Right cardiac atrium (tissue), 5 donors: ENCODE results near the gene PSMD13. TPM values are rescaled to one million over a fixed set of nuclear protein-coding genes. Genes with fewer than 3 reads are reported as not detected.
"Not testable (repeated sequence)": the region's sequence is repeated elsewhere in the genome, so short reads cannot be mapped to it uniquely, and the experiment has no call there.

ENCODE experiments used
- ATAC-seq, 2 donors: fragments of 200-7000 bp; cut with Tn5 transposase; one replicate each; pipeline versions ENCODE4 v1.8.0 to v1.9.1; 2020; ENCODE audit warnings: moderate library complexity in 2 of 2, mild to moderate bottlenecking in 1 of 2
- DNase-seq, 3 donors: peaks; one replicate each; pipeline ENCODE4 v3.0.0-alpha.2; 2020
- H3K27ac ChIP-seq: one replicate; pipeline ENCODE4 v1.5.1; 2013; ENCODE audit warnings: mild to moderate bottlenecking, low read length, control low read depth, moderate library complexity
- H3K27me3 ChIP-seq: one replicate; pipeline ENCODE4 v1.6.1; 2013; ENCODE audit not compliant: control insufficient read depth, insufficient read depth
- H3K4me1 ChIP-seq: one replicate; pipeline ENCODE4 v1.6.1; 2013; ENCODE audit warnings: low read length; ENCODE audit not compliant: control insufficient read depth, insufficient read depth
- H3K4me3 ChIP-seq: one replicate; pipeline ENCODE4 v1.5.1; 2013; ENCODE audit warnings: low read length, control low read depth
- H3K9me3 ChIP-seq: one replicate; pipeline ENCODE4 v1.6.1; 2013; ENCODE audit warnings: low read length; ENCODE audit not compliant: control insufficient read depth
- WGBS: extraction: QIAGEN DNeasy Blood & Tissue Kit; methylation state at CpG from one replicate; pipeline ENCODE4 v1.1.7; 2013; 5-methylcytosine and 5-hydroxymethylcytosine counted together
- intact Hi-C, 4 donors: fragments of 100-400 bp; cut with DNase I; formaldehyde crosslinking; loops; one replicate each; pipeline versions ENCODE4 v1.11.0 to v1.14.0; 2022 to 2023
- long read RNA-seq, 4 donors: library from polyadenylated mRNA; unstranded; transcript quantifications; one replicate each; pipeline ENCODE4 v2.0.0, GENCODE V29; 2020 to 2021
- polyA plus RNA-seq: library from polyadenylated mRNA; stranded (reverse); fragments of 200-250 nt; gene quantifications from one replicate; pipeline ENCODE4 v1.2.3, GENCODE V29; 2013
- total RNA-seq, 4 donors: library from RNA; stranded (reverse); fragmentation: NEBNext Ultra II Directional; extraction: Animal tissue kit (Norgen Biotek cat#: 25700); gene quantifications; one replicate each; pipeline ENCODE4 v1.2.1, GENCODE V29; 2021
- donor health status: healthy with polysubstance abuse.
- donor health status: DM: no; HTN: yes; CAD: no.
- donor health status: DM: no; HTN: no; CAD: no.
- donor health status: DM: no; HTN: yes; CAD: no; lungs with severe emphysema.
- donor health status: DM: yes; HTN: yes; CAD: no.

Gene PSMD13
- total RNA-seq (10 to 100 TPM; 76.8 to 92.9 (median 85.9) TPM), polyA plus RNA-seq (106 TPM)
- long read RNA-seq, donor 1, transcript PSMD13-212 (13 exons, 1,991 nt): major isoform, 122 of 131 reads
- long read RNA-seq, donor 1, partial matches to known transcripts: 2 of 131 reads
- long read RNA-seq, donor 1, other reads (novel, unspliced or antisense): 5 of 131 reads
- long read RNA-seq, donor 2, transcript PSMD13-207 (1 exons, 2,200 nt): minor isoform, 8 of 76 reads
- long read RNA-seq, donor 2, transcript PSMD13-212 (13 exons, 1,991 nt): major isoform, 59 of 76 reads
- long read RNA-seq, donor 2, partial matches to known transcripts: 0 of 76 reads
- long read RNA-seq, donor 2, other reads (novel, unspliced or antisense): 5 of 76 reads
- long read RNA-seq, donor 3, transcript PSMD13-207 (1 exons, 2,200 nt): minor isoform, 6 of 514 reads
- long read RNA-seq, donor 3, transcript PSMD13-202 (12 exons, 1,489 nt): minor isoform, 5 of 514 reads
- long read RNA-seq, donor 3, transcript PSMD13-212 (13 exons, 1,991 nt): major isoform, 451 of 514 reads
- long read RNA-seq, donor 3, transcript PSMD13-204 (12 exons, 1,632 nt): minor isoform, 6 of 514 reads
- long read RNA-seq, donor 3, partial matches to known transcripts: 8 of 514 reads
- long read RNA-seq, donor 3, other reads (novel, unspliced or antisense): 33 of 514 reads
- long read RNA-seq, donor 4, transcript PSMD13-212 (13 exons, 1,991 nt): major isoform, 74 of 82 reads
- long read RNA-seq, donor 4, partial matches to known transcripts: 1 of 82 reads
- long read RNA-seq, donor 4, other reads (novel, unspliced or antisense): 2 of 82 reads

DNA sequence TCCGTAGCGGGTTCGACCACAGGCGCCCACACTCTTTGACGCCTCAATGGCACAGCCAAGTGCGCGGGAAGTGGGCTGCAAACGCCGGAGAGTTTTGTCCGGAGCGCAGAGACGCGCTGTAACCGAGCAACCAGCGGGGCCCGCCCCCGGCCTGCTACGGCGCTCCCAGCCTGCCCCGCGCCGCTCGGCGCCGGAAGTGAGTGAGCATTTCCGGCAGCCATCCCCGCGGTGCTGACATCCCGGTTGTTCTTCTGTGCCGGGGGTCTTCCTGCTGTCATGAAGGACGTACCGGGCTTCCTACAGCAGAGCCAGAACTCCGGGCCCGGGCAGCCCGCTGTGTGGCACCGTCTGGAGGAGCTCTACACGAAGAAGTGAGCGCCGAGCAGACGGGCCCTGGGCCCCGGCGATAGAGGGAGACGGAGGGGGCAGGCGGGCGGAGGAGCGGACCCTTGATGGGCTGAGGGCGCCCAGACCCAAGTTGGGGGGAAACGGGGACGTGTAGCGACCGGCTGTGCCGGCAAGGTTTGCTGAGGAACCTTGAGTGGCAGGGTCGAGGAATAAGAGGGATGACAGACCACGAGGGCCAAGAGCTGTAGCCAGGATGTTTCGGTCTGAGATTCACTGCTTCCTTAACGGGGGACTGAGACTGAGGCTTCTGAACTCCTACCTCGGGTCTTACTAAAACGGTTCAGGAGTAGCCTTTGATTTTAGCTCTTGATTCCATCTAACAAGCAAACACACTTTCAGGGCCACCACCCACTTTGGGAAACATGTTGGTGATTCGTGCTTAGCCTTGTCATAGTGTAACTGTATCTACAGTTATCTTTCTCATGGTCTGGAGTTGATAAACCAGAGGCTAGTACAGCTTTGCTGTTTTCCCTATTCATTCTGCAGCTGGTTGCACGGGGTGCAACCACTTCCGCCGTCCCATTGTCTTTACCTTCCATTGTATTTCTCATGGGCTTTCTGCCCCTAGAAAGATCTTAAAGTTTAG is at the start of gene PSMD13:
Gene PSMD13, plus strand, starts transcription at position 203 of the 994 bp plus-strand sequence. Its CDS starts 74 bp downstream, at position 277.
- WGBS: 2% methylated on average over 62 of the region's 62 CpGs
- DNase-seq (peak; percentile 89 to 95 (median 95)), ATAC-seq (peak; percentile 95 to 97)
- Histone ChIP-seq H3K4me1 (no peaks in the 10 kb centered on the region), H3K27me3 (no peaks in the 10 kb centered on the region), H3K4me3 (peak within 1 kb of the TSS; percentile 98), H3K27ac (peak within 1 kb of the TSS; percentile 100), H3K9me3 (no peaks in the 10 kb centered on the region)
- intact Hi-C loops: no loop called here

DNA sequence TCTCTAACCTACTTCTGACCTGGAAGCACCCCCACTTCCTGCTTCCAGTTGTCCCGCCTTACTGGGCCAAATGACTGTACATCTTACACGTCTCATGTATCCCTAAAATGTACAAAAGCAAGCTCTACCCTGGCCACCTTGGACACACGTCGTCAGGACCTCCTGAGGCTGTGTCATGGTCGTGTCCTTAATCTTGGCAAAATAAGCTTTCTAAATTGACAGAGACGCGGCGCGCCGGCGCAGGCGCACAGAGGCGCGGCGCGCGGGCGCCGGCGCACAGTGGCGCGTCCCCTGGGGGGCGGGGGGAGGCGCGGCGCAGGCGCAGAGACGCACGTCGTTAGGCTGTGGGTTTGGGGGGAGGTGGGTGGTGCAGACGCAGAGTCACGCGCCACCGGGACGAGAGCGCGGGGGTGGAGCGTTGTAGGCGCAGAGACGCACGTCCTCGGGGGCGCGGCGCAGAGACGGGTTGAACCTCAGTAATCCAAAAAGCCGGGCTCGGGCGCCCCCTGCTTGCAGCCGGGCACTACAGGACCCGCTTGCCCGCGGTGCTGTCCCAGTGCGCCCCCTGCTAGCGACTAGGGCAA is 47.5 kb upstream of the PSMD13 start:
- peak; percentile 73 to 79 for ATAC-seq
- H3K4me3 ChIP-seq, intact Hi-C loops, H3K27ac ChIP-seq, H3K27me3 ChIP-seq, H3K9me3 ChIP-seq, H3K4me1 ChIP-seq: not testable (repeated sequence)
- peak; percentile 15 to 65 (median 61) for DNase-seq
- WGBS: 83% methylated on average over 38 of the region's 55 CpGs

DNA sequence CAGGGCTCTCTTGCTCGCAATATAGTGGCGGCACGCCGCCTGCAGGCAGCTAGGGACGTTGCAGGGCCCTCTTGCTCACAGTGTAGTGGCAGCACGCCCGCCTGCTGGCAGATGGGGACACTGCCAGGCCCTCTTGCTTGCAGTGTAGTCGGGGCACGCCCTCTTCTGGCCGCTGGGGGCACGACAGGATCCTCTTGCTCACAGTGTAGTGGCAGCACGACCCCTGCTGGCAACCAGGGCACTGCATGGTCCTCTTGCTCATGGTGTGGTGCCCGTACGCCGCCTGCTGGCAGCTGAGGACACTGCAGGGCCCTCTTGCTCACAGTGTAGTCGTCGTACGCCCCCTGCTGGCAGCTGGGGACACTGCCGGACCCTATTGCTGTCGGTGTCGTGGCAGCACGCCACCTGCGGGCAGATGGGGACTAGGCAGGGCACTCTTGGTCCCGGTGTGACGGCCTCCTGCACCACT is 46.9 kb upstream of the PSMD13 start:
- peak; percentile 46 to 68 (median 68) for DNase-seq
- H3K4me1 ChIP-seq, H3K9me3 ChIP-seq, H3K4me3 ChIP-seq, intact Hi-C loops, H3K27me3 ChIP-seq, H3K27ac ChIP-seq: not testable (repeated sequence)
- ATAC-seq: peak; percentile 60 to 80
- WGBS: 68% methylated on average over 10 of the region's 25 CpGs

DNA sequence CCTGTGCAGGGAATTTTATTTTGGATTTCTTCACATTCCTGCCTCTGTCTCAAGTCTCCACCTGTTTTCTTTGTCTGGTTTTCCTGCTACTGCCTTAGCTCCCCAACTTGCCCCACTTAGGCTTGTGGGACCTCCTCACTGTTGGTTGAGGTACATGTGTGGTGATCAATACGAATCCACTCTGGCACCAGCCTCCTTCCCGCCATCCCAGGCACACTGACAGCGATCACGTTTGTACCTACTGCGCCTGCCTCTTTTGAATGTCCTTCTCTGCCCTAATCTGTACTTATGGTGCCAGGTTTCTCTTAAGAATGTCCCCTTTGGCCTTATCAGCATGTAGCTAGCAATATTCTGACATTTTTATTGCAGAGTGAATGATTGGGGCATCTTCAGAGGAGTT is 46.2 kb upstream of the PSMD13 start:
- H3K4me1 ChIP-seq, H3K4me3 ChIP-seq, H3K27me3 ChIP-seq, ATAC-seq, intact Hi-C loops, H3K27ac ChIP-seq, H3K9me3 ChIP-seq: not testable (repeated sequence)
- 70% methylated on average over 5 of the region's 5 CpGs for WGBS
- DNase-seq: peak in 1 of 3 donors; percentile 7

DNA sequence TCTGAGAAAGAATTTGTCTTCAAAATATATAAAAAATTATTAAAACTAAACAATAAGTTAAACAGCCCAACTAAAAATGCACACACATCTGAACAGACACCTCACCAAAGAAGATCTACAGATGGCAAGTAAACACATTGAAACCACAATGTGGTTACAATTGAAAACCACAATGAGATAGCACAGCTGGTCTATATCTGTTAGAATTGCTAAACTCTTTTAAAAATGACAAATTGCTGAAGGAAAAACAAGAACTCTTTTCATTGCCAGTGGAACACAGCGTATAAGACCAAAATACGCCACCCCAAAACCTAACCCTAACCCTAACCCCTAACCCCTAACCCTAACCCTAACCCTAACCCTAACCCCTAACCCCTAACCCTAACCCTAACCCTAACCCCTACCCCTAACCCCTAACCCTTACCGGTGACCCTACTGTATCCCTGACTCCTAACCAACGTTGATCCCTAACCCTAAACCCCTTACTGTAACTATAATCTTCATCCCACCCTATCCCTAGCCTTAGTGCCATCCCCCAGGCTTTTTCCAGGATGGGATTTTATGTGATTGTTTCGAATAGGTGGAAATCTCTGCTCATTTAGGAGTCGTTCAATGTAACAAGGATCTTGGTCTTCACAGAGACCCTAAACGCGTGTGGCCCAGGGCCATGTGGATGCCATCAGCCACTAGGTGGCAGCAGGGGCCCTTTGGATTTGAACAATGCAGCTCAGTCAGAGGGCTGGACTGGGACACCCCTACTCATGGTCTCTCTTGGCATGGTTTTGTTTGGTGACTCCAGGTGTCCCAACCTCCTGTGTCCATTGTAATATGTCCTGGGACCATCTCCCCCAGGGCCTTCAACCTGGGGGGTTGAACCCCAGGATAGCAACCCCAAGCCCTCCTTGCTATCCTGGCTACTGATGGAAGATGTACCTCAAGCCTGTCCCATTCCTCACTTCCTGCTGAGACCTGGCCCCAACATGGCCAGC is 45.0 kb upstream of the PSMD13 start:
- H3K9me3 ChIP-seq, H3K4me1 ChIP-seq, H3K27ac ChIP-seq, intact Hi-C loops, H3K27me3 ChIP-seq, H3K4me3 ChIP-seq: not testable (repeated sequence)
- 63% methylated on average over 4 of the region's 8 CpGs for WGBS
- peak in 2 of 3 donors; percentile 34 to 74 for DNase-seq
- ATAC-seq: peak; percentile 46 to 79

DNA sequence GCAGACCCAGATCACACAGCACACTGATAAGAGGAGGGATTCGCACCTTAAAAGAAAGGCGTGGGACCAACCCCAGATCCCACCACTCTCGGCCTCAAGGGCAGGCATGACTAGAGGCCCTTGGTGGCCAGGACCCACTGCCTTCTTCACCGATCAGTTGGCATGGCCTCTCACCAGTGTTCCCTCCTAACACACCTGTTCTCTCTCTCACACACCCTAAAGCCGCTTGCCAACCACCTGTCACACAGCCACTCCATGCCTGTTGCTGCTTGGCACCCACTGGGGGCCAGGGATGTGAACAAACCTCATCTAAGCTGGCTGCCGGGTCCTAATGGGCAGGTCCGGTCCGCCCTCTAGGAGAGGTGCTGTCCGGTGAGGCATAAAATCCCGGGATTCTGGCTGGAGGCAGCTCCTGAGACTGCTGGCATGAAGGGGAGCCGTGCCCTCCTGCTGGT is 44.1 kb upstream of the PSMD13 start, which contains the start of gene SCGB1C1:
Gene SCGB1C1, plus strand, starts transcription at position 405 of the 455 bp plus-strand sequence. Its CDS starts 22 bp downstream, at position 427.
- ATAC-seq, H3K9me3 ChIP-seq, H3K27me3 ChIP-seq, intact Hi-C loops, H3K27ac ChIP-seq, H3K4me1 ChIP-seq, H3K4me3 ChIP-seq: not testable (repeated sequence)
- DNase-seq: peak in 1 of 3 donors; percentile 7
- WGBS: 84% methylated on average over 3 of the region's 11 CpGs

DNA sequence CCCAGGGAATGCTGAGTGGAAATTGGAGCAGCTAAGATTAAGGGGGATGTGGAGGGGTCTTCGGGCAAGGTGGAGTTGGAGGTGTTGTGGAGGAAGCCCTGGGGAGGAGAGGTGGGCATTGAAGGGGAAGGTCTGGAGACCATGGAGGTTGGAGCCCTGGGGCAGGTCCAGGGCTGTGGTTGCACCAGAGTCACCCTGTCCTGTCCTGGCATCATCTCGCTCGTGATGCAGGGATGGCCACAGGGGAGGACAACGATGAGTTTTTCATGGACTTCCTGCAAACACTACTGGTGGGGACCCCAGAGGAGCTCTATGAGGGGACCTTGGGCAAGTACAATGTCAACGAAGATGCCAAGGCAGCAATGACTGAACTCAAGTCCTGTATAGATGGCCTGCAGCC is 43.3 kb upstream of the PSMD13 start:
- ATAC-seq, intact Hi-C loops, H3K27ac ChIP-seq, H3K4me1 ChIP-seq, H3K9me3 ChIP-seq, H3K27me3 ChIP-seq, H3K4me3 ChIP-seq: not testable (repeated sequence)
- peak; percentile 15 to 33 (median 23) for DNase-seq
- 76% methylated on average over 5 of the region's 5 CpGs for WGBS

DNA sequence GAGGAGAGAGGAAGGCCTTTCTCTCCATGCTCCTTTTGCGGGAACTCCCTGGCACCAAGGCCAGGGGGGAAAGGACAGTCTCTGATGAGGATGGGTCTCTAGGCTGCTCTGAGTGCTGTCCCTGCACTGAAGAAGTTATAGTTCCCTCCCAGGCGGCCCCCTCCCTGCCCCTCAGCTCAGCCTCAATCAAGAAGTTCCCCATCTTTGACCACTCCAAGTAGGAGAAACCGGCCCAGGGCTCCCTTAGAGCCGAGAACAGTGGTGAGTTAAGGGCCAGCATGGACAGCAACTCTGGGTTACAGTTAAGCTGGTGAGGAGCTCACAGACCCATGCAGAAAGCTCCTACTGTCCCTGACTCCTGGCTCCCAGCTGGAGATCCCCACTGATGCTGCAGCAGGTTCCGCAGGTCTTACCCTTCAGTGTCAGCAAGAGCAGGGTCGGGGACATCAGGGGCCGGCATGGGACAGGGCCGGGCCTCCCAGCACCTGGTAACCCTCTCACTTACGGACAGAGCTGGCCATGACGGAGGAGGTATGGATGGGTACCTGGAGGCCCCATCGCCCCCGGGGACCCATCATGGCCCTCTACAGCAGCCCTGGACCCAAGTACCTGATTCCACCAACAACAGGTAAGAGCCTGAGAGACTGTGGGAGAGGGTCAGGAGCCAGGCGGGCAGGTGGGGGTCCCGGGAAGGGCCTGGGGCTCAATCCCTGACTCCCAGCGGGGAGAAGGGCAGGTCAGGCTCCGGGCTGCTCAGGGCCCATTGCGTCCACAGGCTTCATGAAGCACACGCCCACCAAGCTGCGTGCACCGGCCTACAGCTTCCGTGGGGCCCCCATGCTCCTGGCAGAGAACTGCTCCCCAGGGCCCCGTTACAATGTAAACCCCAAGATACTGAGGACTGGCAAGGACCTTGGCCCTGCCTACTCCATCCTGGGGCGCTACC is 39.7 kb upstream of the PSMD13 start:
- intact Hi-C loops: no loop called here
- peak in 2 of 3 donors; percentile 37 to 44 for DNase-seq
- Histone ChIP-seq H3K27ac (no peak overlapping the region), H3K9me3 (no peaks in the 10 kb centered on the region), H3K4me1 (no peaks in the 10 kb centered on the region), H3K27me3 (no peaks in the 10 kb centered on the region), H3K4me3 (no peak overlapping the region)
- ATAC-seq: no peak
- WGBS: 83% methylated on average over 23 of the region's 23 CpGs
